Gastrocnemius medialis (tissue), 4 donors: ENCODE results near the gene SSC5D. TPM values are rescaled to one million over a fixed set of nuclear protein-coding genes. Genes with fewer than 3 reads are reported as not detected.
"Not testable (repeated sequence)": the region's sequence is repeated elsewhere in the genome, so short reads cannot be mapped to it uniquely, and the experiment has no call there.

Source experiments
- ATAC-seq, 2 donors: fragments of 150-250 bp; one replicate each; pipeline ENCODE4 v1.9.1; 2016
- DNase-seq, 2 donors: peaks; one replicate each; pipeline ENCODE4 v3.0.0-alpha.2; 2019
- H3K27ac ChIP-seq, 4 donors: fragments of 200-600 bp; sonication (generic); 1 replicate in 1 of 4; 2 replicates in 3 of 4; pipeline ENCODE4 v1.5.1; 2016 to 2018; ENCODE audit warnings: mild to moderate bottlenecking in 2 of 4, moderate library complexity in 1 of 4
- H3K27me3 ChIP-seq, 3 donors: fragments of 200-600 bp; sonication (generic) in 2 of 3; 1 replicate in 1 of 3; 2 replicates in 2 of 3; pipeline versions ENCODE4 v1.5.1 to v1.6.0; 2016 to 2019; ENCODE audit warnings: mild to moderate bottlenecking in 1 of 3, moderate library complexity in 1 of 3
- H3K36me3 ChIP-seq, 2 donors: fragments of 200-600 bp; sonication (generic) in 1 of 2; one replicate each; pipeline ENCODE4 v1.5.1; 2017 to 2018
- H3K4me1 ChIP-seq, 2 donors: fragments of 200-600 bp; sonication (generic) in 1 of 2; one replicate each; pipeline ENCODE4 v1.5.1; 2016 to 2017; ENCODE audit warnings: mild to moderate bottlenecking in 2 of 2
- H3K4me3 ChIP-seq, 4 donors: fragments of 200-600 bp; sonication (generic) in 3 of 4; 1 replicate in 1 of 4; 2 replicates in 3 of 4; pipeline ENCODE4 v1.5.1; 2016 to 2019; ENCODE audit warnings: mild to moderate bottlenecking in 2 of 4
- H3K9me3 ChIP-seq, 3 donors: fragments of 200-600 bp; sonication (generic) in 2 of 3; 1 replicate in 1 of 3; 2 replicates in 2 of 3; pipeline ENCODE4 v1.5.1; 2016 to 2019
- POLR2A ChIP-seq, 2 donors: fragments of 450-650 bp; IDR thresholded peaks; one replicate each; pipeline ENCODE4 v1.6.1; 2017; ENCODE audit warnings: antibody characterized with exemption in 2 of 2, mild to moderate bottlenecking in 2 of 2, moderate library complexity in 2 of 2
- in situ Hi-C, 4 donors: fragments of 200-750 bp; cut with MboI; loops; one replicate each; pipeline versions ENCODE4 v1.15.0 to v1.8.0; 2017; ENCODE audit warnings: low sequenced_read_pairs in 4 of 4
- intact Hi-C: fragments of 100-400 bp; cut with DNase I; formaldehyde crosslinking; loops from one replicate; pipeline ENCODE4 v1.15.1; 2023; ENCODE audit warnings: low total_unique reads
- total RNA-seq, 4 donors: library from RNA; depleted of rRNA; stranded (reverse); fragments of >200 nt; gene quantifications; one replicate each; pipeline versions ENCODE4 v1.1.0 to v1.2.3, GENCODE V29; 2016
- TF ChIP-seq, protein P1 (sequence below), 5 experiments: fragments of 450-650 bp in 3 of 5; fragments of 200-600 bp in 2 of 5; sonication (generic) in 2 of 5; IDR thresholded peaks in 4 of 5; conservative IDR thresholded peaks in 1 of 5; 1 replicate in 4 of 5; 2 replicates in 1 of 5; pipeline ENCODE4 v1.5.1; 2016 to 2019; ENCODE audit warnings: antibody characterized with exemption in 5 of 5, mild to moderate bottlenecking in 3 of 5, moderate library complexity in 3 of 5

The SSC5D gene
- total RNA-seq, 4 donors from 2014 or later = 0.53 to 2.2 (median 1.1) TPM

DNA sequence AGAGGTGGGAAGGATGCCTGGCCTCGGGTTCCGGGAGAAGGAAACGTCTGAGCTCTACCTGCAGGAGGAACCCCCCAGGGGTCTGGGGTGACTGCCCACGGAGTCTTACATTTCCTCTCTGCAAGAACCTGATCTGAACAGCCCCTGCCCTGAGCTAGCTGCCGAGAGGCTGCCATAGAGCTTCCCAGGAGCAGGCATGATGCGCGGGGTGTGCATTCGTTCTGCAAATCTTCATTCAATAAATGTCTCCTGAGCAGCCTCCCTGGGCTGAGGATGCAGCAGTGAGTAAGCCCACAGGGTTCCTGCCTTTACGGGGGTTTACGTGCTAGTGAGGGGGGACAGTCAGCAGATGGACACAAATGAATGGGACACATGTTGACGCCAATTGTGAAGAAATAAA is 43.6 kb upstream of the SSC5D start:
- TF ChIP-seq, protein P1, sequence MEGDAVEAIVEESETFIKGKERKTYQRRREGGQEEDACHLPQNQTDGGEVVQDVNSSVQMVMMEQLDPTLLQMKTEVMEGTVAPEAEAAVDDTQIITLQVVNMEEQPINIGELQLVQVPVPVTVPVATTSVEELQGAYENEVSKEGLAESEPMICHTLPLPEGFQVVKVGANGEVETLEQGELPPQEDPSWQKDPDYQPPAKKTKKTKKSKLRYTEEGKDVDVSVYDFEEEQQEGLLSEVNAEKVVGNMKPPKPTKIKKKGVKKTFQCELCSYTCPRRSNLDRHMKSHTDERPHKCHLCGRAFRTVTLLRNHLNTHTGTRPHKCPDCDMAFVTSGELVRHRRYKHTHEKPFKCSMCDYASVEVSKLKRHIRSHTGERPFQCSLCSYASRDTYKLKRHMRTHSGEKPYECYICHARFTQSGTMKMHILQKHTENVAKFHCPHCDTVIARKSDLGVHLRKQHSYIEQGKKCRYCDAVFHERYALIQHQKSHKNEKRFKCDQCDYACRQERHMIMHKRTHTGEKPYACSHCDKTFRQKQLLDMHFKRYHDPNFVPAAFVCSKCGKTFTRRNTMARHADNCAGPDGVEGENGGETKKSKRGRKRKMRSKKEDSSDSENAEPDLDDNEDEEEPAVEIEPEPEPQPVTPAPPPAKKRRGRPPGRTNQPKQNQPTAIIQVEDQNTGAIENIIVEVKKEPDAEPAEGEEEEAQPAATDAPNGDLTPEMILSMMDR (IDR thresholded peaks at IDR 0.05 in 4 of 5, conservative IDR thresholded peaks at IDR 0.05 in 1 of 5) = no peak
- no peak for TF ChIP-seq POLR2A (IDR thresholded peaks at IDR 0.05)
- in situ Hi-C loops (no loop called here), intact Hi-C loops (no loop called here)
- DNase-seq (no peak), ATAC-seq (no peak)
- no peaks in the 10 kb centered on the region for H3K4me1 ChIP-seq
- H3K27ac ChIP-seq = no peak overlapping the region
- no peak overlapping the region for H3K4me3 ChIP-seq
- H3K36me3 ChIP-seq = no peaks in the 10 kb centered on the region
- H3K27me3 ChIP-seq = peaks cover 62 to 78% (median 63%) of the 10 kb centered on the region in 3 donors
- H3K9me3 ChIP-seq = no peaks in the 10 kb centered on the region

DNA sequence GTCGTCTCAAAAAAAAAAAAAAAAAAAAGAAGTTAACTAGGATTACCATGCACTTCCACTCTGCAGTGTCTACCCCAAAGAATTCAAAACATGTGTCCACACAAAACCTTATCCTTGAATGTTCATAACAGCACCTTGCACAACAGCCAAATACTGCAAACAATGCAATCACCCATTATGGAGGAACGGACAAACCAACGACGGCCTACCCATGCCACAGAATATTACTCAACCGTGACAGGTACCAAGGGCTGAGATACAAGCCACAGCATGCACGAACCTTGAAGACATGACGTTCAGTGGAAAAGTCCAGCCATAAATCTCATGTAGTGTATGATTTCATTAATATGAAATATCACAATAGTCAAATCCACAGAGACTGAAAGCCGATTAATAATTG is 42.2 kb upstream of the SSC5D start:
- Histone ChIP-seq H3K9me3 (no peaks in the 10 kb centered on the region), H3K4me3 (no peak overlapping the region), H3K36me3 (no peaks in the 10 kb centered on the region), H3K4me1 (no peaks in the 10 kb centered on the region), H3K27me3 (peaks cover 58 to 73% (median 60%) of the 10 kb centered on the region in 3 donors), H3K27ac (no peak overlapping the region)
- ATAC-seq = no peak
- intact Hi-C loops = no loop called here
- no peak for DNase-seq
- no peak for TF ChIP-seq POLR2A (IDR thresholded peaks at IDR 0.05)
- TF ChIP-seq, protein P1 (IDR thresholded peaks at IDR 0.05 in 4 of 5, conservative IDR thresholded peaks at IDR 0.05 in 1 of 5) = no peak
- in situ Hi-C loops = no loop called here

DNA sequence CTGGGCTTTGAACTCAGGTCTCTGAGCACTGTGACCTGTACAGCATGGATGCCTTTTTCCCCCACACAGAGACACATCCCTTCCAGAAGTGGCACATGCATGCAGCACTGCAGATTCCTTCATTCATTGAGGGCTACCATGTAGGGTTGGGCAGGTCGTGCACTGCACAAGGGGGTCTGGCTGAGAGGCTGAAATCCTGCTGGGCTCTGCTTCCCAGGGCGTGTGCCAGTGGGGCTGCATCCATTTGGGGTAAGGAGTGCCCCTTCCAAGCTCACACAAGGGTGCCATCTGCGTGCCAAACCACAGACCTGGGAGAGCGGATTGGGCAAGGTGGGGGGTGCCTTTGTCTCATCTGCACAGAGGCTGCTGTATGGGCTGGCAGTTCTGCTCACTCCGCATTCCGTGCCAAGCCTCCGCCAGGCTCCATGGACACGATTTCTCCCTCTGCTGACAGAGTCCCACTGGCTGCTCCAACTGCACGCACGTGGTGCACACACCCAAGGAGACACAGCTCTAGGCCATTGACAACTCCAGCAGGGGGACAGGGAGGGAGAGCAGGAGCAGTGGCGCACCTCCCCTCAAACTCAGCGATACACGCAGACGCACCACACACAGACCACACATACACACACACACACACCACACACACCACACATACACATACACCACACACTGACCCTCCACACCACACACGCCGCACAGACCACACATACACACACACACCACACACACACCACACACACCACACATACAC is 40.6 kb upstream of the SSC5D start:
- no peaks in the 10 kb centered on the region for H3K9me3 ChIP-seq
- peaks cover 61 to 77% (median 62%) of the 10 kb centered on the region in 3 donors for H3K27me3 ChIP-seq
- H3K4me1 ChIP-seq = peaks cover 3 to 11% of the 10 kb centered on the region in 2 donors
- TF ChIP-seq, protein P1 (IDR thresholded peaks at IDR 0.05 in 4 of 5, conservative IDR thresholded peaks at IDR 0.05 in 1 of 5) = no peak
- TF ChIP-seq POLR2A (IDR thresholded peaks at IDR 0.05) = no peak
- in situ Hi-C loops (no loop called here), intact Hi-C loops (no loop called here)
- H3K36me3 ChIP-seq = no peaks in the 10 kb centered on the region
- DNase-seq = no peak
- no peak for ATAC-seq
- no peak overlapping the region for H3K27ac ChIP-seq
- H3K4me3 ChIP-seq = no peak overlapping the region

DNA sequence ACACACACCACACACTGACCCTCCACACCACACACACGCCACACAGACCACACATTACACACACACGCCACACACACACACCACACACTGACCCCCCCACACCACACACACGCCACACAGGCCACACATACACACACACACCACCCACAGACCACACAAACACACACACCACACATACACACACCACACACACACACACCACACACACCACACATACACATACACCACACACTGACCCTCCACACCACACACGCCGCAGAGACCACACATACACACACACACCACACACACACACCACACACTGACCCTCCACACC is 40.1 kb upstream of the SSC5D start:
- Histone ChIP-seq H3K27me3 (peaks cover 58 to 72% (median 62%) of the 10 kb centered on the region in 3 donors), H3K4me1 (peaks cover 3 to 11% of the 10 kb centered on the region in 2 donors)
- intact Hi-C loops, H3K9me3 ChIP-seq, H3K36me3 ChIP-seq, H3K27ac ChIP-seq, ATAC-seq, H3K4me3 ChIP-seq, DNase-seq, in situ Hi-C loops: not testable (repeated sequence)

DNA sequence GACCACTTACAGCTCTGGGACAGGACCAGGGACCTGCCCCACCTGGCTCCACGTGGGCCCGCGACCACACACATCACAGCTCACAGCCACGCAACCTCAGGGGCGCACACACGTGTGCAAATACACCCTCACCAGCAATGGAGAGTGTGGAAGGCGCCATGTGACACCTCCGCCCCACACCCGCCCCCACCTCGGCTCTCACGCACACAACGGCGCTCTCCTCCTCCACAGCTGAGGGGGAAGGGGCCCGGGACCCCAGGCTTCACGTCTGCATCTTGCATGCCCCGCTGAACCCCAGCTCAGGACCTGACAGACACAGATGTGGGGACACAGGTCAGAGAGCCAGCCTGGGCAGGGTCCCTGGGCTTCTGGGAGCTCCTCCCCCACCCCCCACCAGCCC is 38.8 kb upstream of the SSC5D start:
- peaks cover 3 to 11% of the 10 kb centered on the region in 2 donors for H3K4me1 ChIP-seq
- DNase-seq (no peak), ATAC-seq (no peak)
- in situ Hi-C loops = no loop called here
- H3K27me3 ChIP-seq = peaks cover 45 to 59% (median 51%) of the 10 kb centered on the region in 3 donors
- no peaks in the 10 kb centered on the region for H3K9me3 ChIP-seq
- no peaks in the 10 kb centered on the region for H3K36me3 ChIP-seq
- TF ChIP-seq POLR2A (IDR thresholded peaks at IDR 0.05) = no peak
- TF ChIP-seq, protein P1 (IDR thresholded peaks at IDR 0.05 in 4 of 5, conservative IDR thresholded peaks at IDR 0.05 in 1 of 5) = no peak
- no peak overlapping the region for H3K4me3 ChIP-seq
- H3K27ac ChIP-seq = no peak overlapping the region
- intact Hi-C loops = no loop called here
